Measurements from ENCODE around the gene VPS13C.
"Not testable (repeated sequence)": the region's sequence is repeated elsewhere in the genome, so short reads cannot be mapped to it uniquely, and the experiment has no call there.

Gene VPS13C

GRCh38 chr15:62053439-62054085 is 6.7 kb downstream of the VPS13C start:
- H3K9me3 ChIP-seq (ENCODE audit: control insufficient read depth, low read length) = no peaks in the 10 kb centered on the region
- H3K36me3 ChIP-seq (ENCODE audit: control insufficient read depth, insufficient read depth, low read length) = no peaks in the 10 kb centered on the region
- H3K4me1 ChIP-seq (ENCODE audit: control insufficient read depth, insufficient read depth, low read length) = peaks cover 17% of the 10 kb centered on the region
- no peaks in the 10 kb centered on the region for H3K27me3 ChIP-seq (ENCODE audit: control insufficient read depth, insufficient read depth, low read length)
- no peak overlapping the region for H3K9ac ChIP-seq (ENCODE audit: low read length)
- H3K4me3 ChIP-seq (ENCODE audit: low read length) = no peak overlapping the region

- no peaks in the 10 kb centered on the region for H3K27me3 ChIP-seq (ENCODE audit: control insufficient read depth, insufficient read depth, low read length)
- H3K9ac ChIP-seq (ENCODE audit: low read length) = no peak overlapping the region
- no peak overlapping the region for H3K4me3 ChIP-seq (ENCODE audit: low read length)
- H3K36me3 ChIP-seq (ENCODE audit: control insufficient read depth, insufficient read depth, low read length) = no peaks in the 10 kb centered on the region
- no peaks in the 10 kb centered on the region for H3K9me3 ChIP-seq (ENCODE audit: control insufficient read depth, low read length)
- peaks cover 11% of the 10 kb centered on the region for H3K4me1 ChIP-seq (ENCODE audit: control insufficient read depth, insufficient read depth, low read length)
These were observed 7.5 kb downstream of the VPS13C start for GRCh38 chr15:62052713-62053112.

- no peaks in the 10 kb centered on the region for H3K27me3 ChIP-seq (ENCODE audit: control insufficient read depth, insufficient read depth, low read length)
- H3K36me3 ChIP-seq (ENCODE audit: control insufficient read depth, insufficient read depth, low read length) = no peaks in the 10 kb centered on the region
- no peak overlapping the region for H3K4me3 ChIP-seq (ENCODE audit: low read length)
- no peaks in the 10 kb centered on the region for H3K9me3 ChIP-seq (ENCODE audit: control insufficient read depth, low read length)
- peaks cover 17% of the 10 kb centered on the region for H3K4me1 ChIP-seq (ENCODE audit: control insufficient read depth, insufficient read depth, low read length)
- no peak overlapping the region for H3K9ac ChIP-seq (ENCODE audit: low read length)
These were observed 9.1 kb downstream of the VPS13C start for GRCh38 chr15:62051166-62051565.

- no peak overlapping the region for H3K4me3 ChIP-seq (ENCODE audit: low read length)
- H3K9ac ChIP-seq (ENCODE audit: low read length) = no peak overlapping the region
- H3K9me3 ChIP-seq (ENCODE audit: control insufficient read depth, low read length) = no peaks in the 10 kb centered on the region
- H3K4me1 ChIP-seq (ENCODE audit: control insufficient read depth, insufficient read depth, low read length) = peaks cover 28% of the 10 kb centered on the region
- no peaks in the 10 kb centered on the region for H3K27me3 ChIP-seq (ENCODE audit: control insufficient read depth, insufficient read depth, low read length)
- no peaks in the 10 kb centered on the region for H3K36me3 ChIP-seq (ENCODE audit: control insufficient read depth, insufficient read depth, low read length)
These were observed 10.1 kb downstream of the VPS13C start for GRCh38 chr15:62050115-62050514.

GRCh38 chr15:62048254-62048653 is 12.0 kb downstream of the VPS13C start:
- not testable (repeated sequence) for H3K36me3 ChIP-seq (ENCODE audit: control insufficient read depth, insufficient read depth, low read length); H3K9me3 ChIP-seq (ENCODE audit: control insufficient read depth, low read length); H3K9ac ChIP-seq (ENCODE audit: low read length); H3K27me3 ChIP-seq (ENCODE audit: control insufficient read depth, insufficient read depth, low read length); H3K4me3 ChIP-seq (ENCODE audit: low read length)
- peaks cover 24% of the 10 kb centered on the region for H3K4me1 ChIP-seq (ENCODE audit: control insufficient read depth, insufficient read depth, low read length)

GRCh38 chr15:62047282-62047827 is 12.9 kb downstream of the VPS13C start:
- Histone ChIP-seq H3K9ac (ENCODE audit: low read length) (no peak overlapping the region), H3K4me1 (ENCODE audit: control insufficient read depth, insufficient read depth, low read length) (peaks cover 25% of the 10 kb centered on the region), H3K36me3 (ENCODE audit: control insufficient read depth, insufficient read depth, low read length) (no peaks in the 10 kb centered on the region), H3K4me3 (ENCODE audit: low read length) (no peak overlapping the region), H3K9me3 (ENCODE audit: control insufficient read depth, low read length) (no peaks in the 10 kb centered on the region), H3K27me3 (ENCODE audit: control insufficient read depth, insufficient read depth, low read length) (no peaks in the 10 kb centered on the region)

GRCh38 chr15:62046078-62046743 is 14.0 kb downstream of the VPS13C start:
- Histone ChIP-seq H3K4me1 (ENCODE audit: control insufficient read depth, insufficient read depth, low read length) (peaks cover 23% of the 10 kb centered on the region), H3K27me3 (ENCODE audit: control insufficient read depth, insufficient read depth, low read length) (no peaks in the 10 kb centered on the region), H3K9me3 (ENCODE audit: control insufficient read depth, low read length) (no peaks in the 10 kb centered on the region), H3K4me3 (ENCODE audit: low read length) (no peak overlapping the region), H3K36me3 (ENCODE audit: control insufficient read depth, insufficient read depth, low read length) (no peaks in the 10 kb centered on the region), H3K9ac (ENCODE audit: low read length) (no peak overlapping the region)

GRCh38 chr15:62035256-62035924 is 24.9 kb downstream of the VPS13C start:
- no peaks in the 10 kb centered on the region for H3K27me3 ChIP-seq (ENCODE audit: control insufficient read depth, insufficient read depth, low read length)
- H3K9ac ChIP-seq (ENCODE audit: low read length) = no peak overlapping the region
- no peak overlapping the region for H3K4me3 ChIP-seq (ENCODE audit: low read length)
- H3K4me1 ChIP-seq (ENCODE audit: control insufficient read depth, insufficient read depth, low read length) = no peaks in the 10 kb centered on the region
- no peaks in the 10 kb centered on the region for H3K9me3 ChIP-seq (ENCODE audit: control insufficient read depth, low read length)
- H3K36me3 ChIP-seq (ENCODE audit: control insufficient read depth, insufficient read depth, low read length) = no peaks in the 10 kb centered on the region

- Histone ChIP-seq H3K4me3 (ENCODE audit: low read length) (no peak overlapping the region), H3K4me1 (ENCODE audit: control insufficient read depth, insufficient read depth, low read length) (no peaks in the 10 kb centered on the region), H3K9me3 (ENCODE audit: control insufficient read depth, low read length) (no peaks in the 10 kb centered on the region), H3K9ac (ENCODE audit: low read length) (no peak overlapping the region), H3K27me3 (ENCODE audit: control insufficient read depth, insufficient read depth, low read length) (no peaks in the 10 kb centered on the region), H3K36me3 (ENCODE audit: control insufficient read depth, insufficient read depth, low read length) (no peaks in the 10 kb centered on the region)
These were observed 32.3 kb downstream of the VPS13C start for GRCh38 chr15:62027916-62028315.

GRCh38 chr15:62027263-62027565 is 33.0 kb downstream of the VPS13C start:
- H3K9me3 ChIP-seq (ENCODE audit: control insufficient read depth, low read length) = no peaks in the 10 kb centered on the region
- no peaks in the 10 kb centered on the region for H3K36me3 ChIP-seq (ENCODE audit: control insufficient read depth, insufficient read depth, low read length)
- no peak overlapping the region for H3K9ac ChIP-seq (ENCODE audit: low read length)
- no peaks in the 10 kb centered on the region for H3K27me3 ChIP-seq (ENCODE audit: control insufficient read depth, insufficient read depth, low read length)
- no peaks in the 10 kb centered on the region for H3K4me1 ChIP-seq (ENCODE audit: control insufficient read depth, insufficient read depth, low read length)
- H3K4me3 ChIP-seq (ENCODE audit: low read length) = no peak overlapping the region

GRCh38 chr15:62026487-62027262 is 33.6 kb downstream of the VPS13C start:
- Histone ChIP-seq H3K27me3 (ENCODE audit: control insufficient read depth, insufficient read depth, low read length) (no peaks in the 10 kb centered on the region), H3K9me3 (ENCODE audit: control insufficient read depth, low read length) (no peaks in the 10 kb centered on the region), H3K4me1 (ENCODE audit: control insufficient read depth, insufficient read depth, low read length) (no peaks in the 10 kb centered on the region), H3K4me3 (ENCODE audit: low read length) (no peak overlapping the region), H3K9ac (ENCODE audit: low read length) (no peak overlapping the region), H3K36me3 (ENCODE audit: control insufficient read depth, insufficient read depth, low read length) (no peaks in the 10 kb centered on the region)

Data from mucosa of stomach (tissue), 1 donor.